ENCODE measurements around the gene TNNI3. TPM values are rescaled to one million over a fixed set of nuclear protein-coding genes. Genes with fewer than 3 reads are reported as not detected.
A peak's percentile ranks its signal among the peaks of the same experiment; 100 is the strongest.
"Not testable (repeated sequence)": the region's sequence is repeated elsewhere in the genome, so short reads cannot be mapped to it uniquely, and the experiment has no call there.

Gene TNNI3
- total RNA-seq, 1 donor from 2014 or later, result not detected

- H3K36me3 Mint-ChIP-seq (ENCODE audit: low read depth), result no peaks in the 10 kb centered on the region
- H3K4me3 Mint-ChIP-seq (ENCODE audit: low read depth), result peak within 1 kb of the TSS; percentile 81
- intact Hi-C loops (cut with micrococcal nuclease), result loop anchor here (10.0 kb wide), 1 partner anchor 82 kb away; no protein-coding TSS in a partner anchor
- peak; percentile 75 for DNase-seq (ENCODE audit: low spot score)
- no peak within 1 kb of the TSS for H3K27ac Mint-ChIP-seq
- H3K4me1 Mint-ChIP-seq (ENCODE audit: low read depth), result peaks cover 10% of the 10 kb centered on the region
- peaks cover 47% of the 10 kb centered on the region for H3K27me3 Mint-ChIP-seq (ENCODE audit: low read depth)
- H3K9me3 Mint-ChIP-seq, result no peaks in the 10 kb centered on the region
Measured at GRCh38 chr19:55166530-55167268, 9.2 kb upstream of the TNNI3 start, which contains the start of gene DNAAF3. TSS of gene DNAAF3 (minus strand) at chr19:55166613. CDS start at chr19:55166413, 200 bp downstream.

GRCh38 chr19:55165952-55166529 lies 8.5 kb upstream of the TNNI3 start:
- DNase-seq (ENCODE audit: low spot score), result peak; percentile 16
- Mint-ChIP-seq H3K4me3 (ENCODE audit: low read depth) (peak overlapping the region; percentile 81), H3K36me3 (ENCODE audit: low read depth) (no peaks in the 10 kb centered on the region), H3K27ac (no peak overlapping the region), H3K27me3 (ENCODE audit: low read depth) (peaks cover 43% of the 10 kb centered on the region), H3K9me3 (no peaks in the 10 kb centered on the region), H3K4me1 (ENCODE audit: low read depth) (peaks cover 10% of the 10 kb centered on the region)
- intact Hi-C loops (cut with micrococcal nuclease), result loop anchor here (10.0 kb wide), 1 partner anchor 81 kb away; no protein-coding TSS in a partner anchor

- H3K9me3 Mint-ChIP-seq, result no peaks in the 10 kb centered on the region
- intact Hi-C loops (cut with micrococcal nuclease), result loop anchor here (10.0 kb wide), 1 partner anchor 77 kb away; no protein-coding TSS in a partner anchor
- peaks cover 6% of the 10 kb centered on the region for H3K4me1 Mint-ChIP-seq (ENCODE audit: low read depth)
- DNase-seq (ENCODE audit: low spot score), result no peak
- H3K36me3 Mint-ChIP-seq (ENCODE audit: low read depth), result no peaks in the 10 kb centered on the region
- no peak overlapping the region for H3K27ac Mint-ChIP-seq
- peaks cover 29% of the 10 kb centered on the region for H3K27me3 Mint-ChIP-seq (ENCODE audit: low read depth)
- H3K4me3 Mint-ChIP-seq (ENCODE audit: low read depth), result no peak overlapping the region
Measured at GRCh38 chr19:55161571-55162322, 4.2 kb upstream of the TNNI3 start.

- H3K4me3 Mint-ChIP-seq (ENCODE audit: low read depth), result no peak overlapping the region
Measured at GRCh38 chr19:55160986-55161365, 3.4 kb upstream of the TNNI3 start.

GRCh38 chr19:55160128-55160985 lies 2.8 kb upstream of the TNNI3 start:
- Mint-ChIP-seq H3K9me3 (no peaks in the 10 kb centered on the region), H3K4me3 (ENCODE audit: low read depth) (no peak overlapping the region), H3K27ac (no peak overlapping the region), H3K4me1 (ENCODE audit: low read depth) (no peaks in the 10 kb centered on the region), H3K36me3 (ENCODE audit: low read depth) (no peaks in the 10 kb centered on the region), H3K27me3 (ENCODE audit: low read depth) (peaks cover 21% of the 10 kb centered on the region)
- intact Hi-C loops (cut with micrococcal nuclease), result loop anchor here (10.0 kb wide), 1 partner anchor 76 kb away; no protein-coding TSS in a partner anchor
- peak; percentile 87 for DNase-seq (ENCODE audit: low spot score)

More at GRCh38 chr19:55160986-55161365, 3.4 kb upstream of the TNNI3 start:
- Mint-ChIP-seq H3K9me3 (no peaks in the 10 kb centered on the region), H3K36me3 (ENCODE audit: low read depth) (no peaks in the 10 kb centered on the region), H3K27me3 (ENCODE audit: low read depth) (peaks cover 27% of the 10 kb centered on the region), H3K4me1 (ENCODE audit: low read depth) (no peaks in the 10 kb centered on the region), H3K27ac (no peak overlapping the region)
- DNase-seq (ENCODE audit: low spot score), result no peak
- intact Hi-C loops (cut with micrococcal nuclease), result loop anchor here (10.0 kb wide), 1 partner anchor 76 kb away; no protein-coding TSS in a partner anchor

GRCh38 chr19:55158848-55159749 lies 1.6 kb upstream of the TNNI3 start:
- H3K9me3 Mint-ChIP-seq, result peaks cover 3% of the 10 kb centered on the region
- DNase-seq (ENCODE audit: low spot score), result no peak
- H3K27me3 Mint-ChIP-seq (ENCODE audit: low read depth), result peaks cover 18% of the 10 kb centered on the region
- intact Hi-C loops (cut with micrococcal nuclease), result no loop called here
- H3K4me1 Mint-ChIP-seq (ENCODE audit: low read depth), result peaks cover 2% of the 10 kb centered on the region
- no peak overlapping the region for H3K27ac Mint-ChIP-seq
- no peak overlapping the region for H3K4me3 Mint-ChIP-seq (ENCODE audit: low read depth)
- H3K36me3 Mint-ChIP-seq (ENCODE audit: low read depth), result no peaks in the 10 kb centered on the region

GRCh38 chr19:55158423-55158822 lies 891 bp upstream of the TNNI3 start:
- Mint-ChIP-seq H3K27me3 (ENCODE audit: low read depth) (peaks cover 18% of the 10 kb centered on the region), H3K9me3 (peaks cover 8% of the 10 kb centered on the region), H3K36me3 (ENCODE audit: low read depth) (no peaks in the 10 kb centered on the region), H3K4me3 (ENCODE audit: low read depth) (no peak overlapping the region), H3K27ac (no peak overlapping the region), H3K4me1 (ENCODE audit: low read depth) (peaks cover 6% of the 10 kb centered on the region)
- intact Hi-C loops (cut with micrococcal nuclease), result no loop called here
- no peak for DNase-seq (ENCODE audit: low spot score)

GRCh38 chr19:55156202-55157063 lies 1.1 kb downstream of the TNNI3 start:
- Mint-ChIP-seq H3K36me3 (ENCODE audit: low read depth) (peaks cover 4% of the 10 kb centered on the region), H3K27me3 (ENCODE audit: low read depth) (peaks cover 18% of the 10 kb centered on the region), H3K27ac (no peak overlapping the region), H3K4me3 (ENCODE audit: low read depth) (no peak overlapping the region), H3K4me1 (ENCODE audit: low read depth) (peaks cover 11% of the 10 kb centered on the region), H3K9me3 (peaks cover 17% of the 10 kb centered on the region)
- intact Hi-C loops (cut with micrococcal nuclease), result no loop called here
- no peak for DNase-seq (ENCODE audit: low spot score)

GRCh38 chr19:55155784-55156183 lies 1.7 kb downstream of the TNNI3 start:
- H3K27ac Mint-ChIP-seq; H3K36me3 Mint-ChIP-seq (ENCODE audit: low read depth); H3K4me3 Mint-ChIP-seq (ENCODE audit: low read depth); DNase-seq (ENCODE audit: low spot score); intact Hi-C loops (cut with micrococcal nuclease): not testable (repeated sequence)
- peaks cover 18% of the 10 kb centered on the region for H3K27me3 Mint-ChIP-seq (ENCODE audit: low read depth)
- peaks cover 11% of the 10 kb centered on the region for H3K4me1 Mint-ChIP-seq (ENCODE audit: low read depth)
- H3K9me3 Mint-ChIP-seq, result peaks cover 19% of the 10 kb centered on the region

- no peak for DNase-seq (ENCODE audit: low spot score)
- no peak overlapping the region for H3K4me3 Mint-ChIP-seq (ENCODE audit: low read depth)
- peaks cover 19% of the 10 kb centered on the region for H3K27me3 Mint-ChIP-seq (ENCODE audit: low read depth)
- peaks cover 11% of the 10 kb centered on the region for H3K4me1 Mint-ChIP-seq (ENCODE audit: low read depth)
- no peak overlapping the region for H3K27ac Mint-ChIP-seq
- intact Hi-C loops (cut with micrococcal nuclease), result no loop called here
- peaks cover 19% of the 10 kb centered on the region for H3K9me3 Mint-ChIP-seq
- peaks cover 4% of the 10 kb centered on the region for H3K36me3 Mint-ChIP-seq (ENCODE audit: low read depth)
Measured at GRCh38 chr19:55153652-55154264, 3.8 kb downstream of the TNNI3 start.

Data from activated T-helper 2 cell treated with anti-CD3 and anti-CD28 coated beads, Interferon-gamma antibody, Interleukin-2, Interleukin-4, amounts not matched to agents 10 μg/mL and 5 μg/mL and 100 μg/mL, durations not matched to agents 14 hours and 24 hours and 36 hours (primary cell).